Activated T-cell treated with anti-CD3 and anti-CD28 coated beads, Interleukin-2, amount 50 U/mL, for 48 hours (primary cell): ENCODE results near the gene LARP7.
"Not testable (repeated sequence)": the region's sequence is repeated elsewhere in the genome, so short reads cannot be mapped to it uniquely, and the experiment has no call there.

ENCODE experiments used
- DNase-seq, 2 experiments: peaks; one replicate each; pipeline ENCODE4 v3.0.0-alpha.2; 2020

LARP7 gene

DNA sequence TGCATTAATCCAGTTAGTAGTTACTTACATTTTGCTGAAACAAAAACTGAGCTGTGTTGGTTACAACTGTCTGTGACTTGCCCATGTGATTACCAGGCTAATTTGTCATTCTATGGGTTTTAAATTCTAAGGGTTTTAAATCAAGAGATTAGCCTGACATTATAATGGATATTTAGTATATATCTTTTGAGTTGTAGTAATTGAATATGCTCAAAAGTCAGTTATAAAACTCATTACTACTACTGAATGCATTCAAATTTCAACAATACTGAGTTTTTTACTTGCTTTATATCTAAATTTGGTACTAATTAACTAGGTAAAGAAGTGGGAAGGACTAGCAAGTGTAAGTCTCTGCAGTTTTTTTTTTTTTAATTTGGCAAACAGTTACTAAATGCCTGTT, 14.7 kb downstream of the LARP7 start:
- no peak for DNase-seq

DNA sequence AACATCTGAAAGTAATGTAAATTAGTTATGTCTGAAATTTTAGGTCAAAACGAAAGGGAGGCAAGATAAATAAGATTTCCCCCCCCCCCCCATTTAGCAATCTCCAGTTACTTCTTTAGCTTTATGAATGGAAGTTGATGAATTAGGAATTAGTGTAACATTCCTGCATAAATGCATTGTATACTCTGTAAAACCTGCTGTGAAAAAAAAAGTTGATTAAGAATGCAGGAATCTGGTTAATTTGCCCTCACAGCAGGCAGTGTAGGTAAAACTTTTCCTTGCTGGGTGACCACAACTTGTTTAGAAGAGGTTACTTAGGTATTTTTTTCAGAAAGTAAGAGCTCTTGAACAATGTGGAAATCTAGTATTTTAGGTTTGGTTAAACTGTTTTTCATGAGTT, 15.3 kb downstream of the LARP7 start:
- no peak for DNase-seq

GRCh38 chr4:112655270-112655669, 18.3 kb downstream of the LARP7 start:
- no peak for DNase-seq

GRCh38 chr4:112656115-112656514, 19.2 kb downstream of the LARP7 start:
- DNase-seq: not testable (repeated sequence)

GRCh38 chr4:112664611-112665010, 27.7 kb downstream of the LARP7 start:
- no peak for DNase-seq

DNA sequence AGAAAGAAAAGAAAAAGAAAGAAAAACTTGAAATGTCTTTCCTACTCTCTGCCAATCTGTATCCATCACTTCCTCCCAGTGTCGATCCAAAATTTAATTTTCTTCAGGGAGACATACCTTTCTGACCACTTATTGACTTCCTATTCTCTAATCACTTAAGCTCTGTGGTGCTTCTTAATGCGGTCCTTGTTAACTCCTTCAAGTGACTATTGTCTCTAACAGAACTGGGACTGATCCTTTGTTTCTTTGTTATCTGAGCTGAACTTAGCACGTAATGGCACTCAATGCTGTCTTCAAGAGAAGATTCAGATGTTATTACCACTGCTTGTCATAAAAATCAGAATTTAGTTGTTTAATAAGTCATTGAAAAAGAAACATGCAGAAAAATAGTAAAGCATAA, 31.2 kb downstream of the LARP7 start:
- DNase-seq: no peak

DNA sequence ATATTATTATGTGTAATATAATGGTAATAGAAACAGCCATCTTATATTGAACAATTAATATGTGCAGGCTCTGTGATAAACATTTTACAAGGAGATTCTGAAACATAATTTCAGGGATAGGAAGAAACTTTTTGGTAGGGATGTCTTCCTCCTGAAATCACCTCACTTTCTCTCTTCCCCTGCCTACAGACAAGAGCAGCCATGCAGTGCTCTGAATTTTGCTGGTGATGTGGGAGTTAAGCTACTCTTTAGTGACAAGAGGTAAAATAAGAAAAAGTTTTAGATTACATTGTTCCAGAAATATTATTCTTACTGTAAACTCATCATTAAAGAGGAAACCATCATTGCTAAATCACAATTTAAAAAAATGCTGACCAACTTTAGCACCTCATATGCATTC, 36.1 kb downstream of the LARP7 start:
- no peak for DNase-seq

DNA sequence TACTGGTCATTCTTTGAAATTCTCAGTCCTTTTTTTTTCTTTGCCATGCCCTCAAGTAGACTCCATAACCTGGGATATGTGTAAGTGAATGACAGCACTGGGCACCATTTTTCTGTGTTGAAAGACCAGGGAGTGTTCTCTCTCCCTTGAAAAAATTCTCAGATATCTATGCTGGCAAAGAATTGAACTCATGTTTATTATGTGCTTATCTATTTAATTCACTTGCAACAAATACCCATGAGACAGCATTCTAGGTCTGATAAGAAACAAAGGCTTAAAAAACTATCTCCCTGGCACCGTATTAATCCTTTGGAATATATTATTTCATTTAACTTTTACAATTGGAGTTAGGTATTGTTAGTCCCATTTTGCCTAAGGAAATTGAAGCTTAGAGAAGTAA, 36.7 kb downstream of the LARP7 start:
- DNase-seq: no peak

GRCh38 chr4:112674376-112674775, 37.4 kb downstream of the LARP7 start:
- no peak for DNase-seq

DNA sequence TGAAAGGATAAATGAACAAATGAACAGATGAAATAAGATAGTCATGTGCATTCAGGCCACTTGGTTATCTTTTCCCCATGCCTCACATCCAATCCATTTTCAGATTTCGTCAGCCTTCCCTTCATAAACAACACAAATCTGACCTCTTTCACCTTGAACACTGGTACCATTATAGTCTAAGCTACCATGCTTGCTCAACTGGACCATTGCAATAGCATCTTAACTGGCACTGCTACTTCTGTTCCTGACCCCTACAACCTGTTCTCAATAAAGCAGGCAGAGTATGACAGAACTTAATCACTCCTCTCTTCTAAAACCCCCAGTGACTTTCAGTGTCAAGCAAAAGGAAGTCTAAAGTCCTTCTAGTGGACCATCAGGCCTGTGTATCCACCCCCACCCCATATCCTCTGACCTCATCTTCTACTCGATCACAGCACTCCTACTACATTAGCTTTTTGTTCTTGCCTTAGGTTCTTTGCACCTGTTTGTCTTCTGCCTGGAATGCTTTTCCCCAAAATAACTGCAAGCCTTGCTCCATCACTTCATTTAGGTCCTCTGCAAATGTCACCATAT, 40.7 kb downstream of the LARP7 start:
- no peak for DNase-seq

GRCh38 chr4:112680996-112681395, 44.1 kb downstream of the LARP7 start:
- no peak for DNase-seq

GRCh38 chr4:112693507-112693906, 56.6 kb downstream of the LARP7 start:
- no peak for DNase-seq

DNA sequence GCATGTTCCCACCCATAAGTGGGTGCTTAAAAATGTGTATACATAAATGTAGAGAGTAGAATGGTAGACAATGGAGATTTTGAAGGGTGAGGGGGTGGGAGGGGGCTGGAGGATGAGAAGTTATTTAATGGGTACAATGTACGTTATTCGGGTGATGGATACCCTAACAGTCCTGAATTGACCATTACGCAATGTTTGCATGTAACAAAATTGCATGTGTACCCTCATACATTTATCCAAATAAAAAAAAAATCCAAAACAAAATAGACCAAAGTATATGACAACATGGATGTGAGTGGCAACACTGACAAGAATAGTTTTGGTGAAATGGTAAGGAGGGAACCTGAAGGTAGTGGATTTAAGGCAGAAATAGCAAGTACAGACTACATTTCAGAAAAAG, 63.7 kb downstream of the LARP7 start:
- DNase-seq: no peak

- no peak for DNase-seq
Measured at GRCh38 chr4:112702892-112703291, 65.9 kb downstream of the LARP7 start.

- no peak for DNase-seq
Measured at GRCh38 chr4:112704322-112704721, 67.4 kb downstream of the LARP7 start.

GRCh38 chr4:112704991-112705845, 68.3 kb downstream of the LARP7 start:
- peak; percentile 22 to 30 for DNase-seq

DNA sequence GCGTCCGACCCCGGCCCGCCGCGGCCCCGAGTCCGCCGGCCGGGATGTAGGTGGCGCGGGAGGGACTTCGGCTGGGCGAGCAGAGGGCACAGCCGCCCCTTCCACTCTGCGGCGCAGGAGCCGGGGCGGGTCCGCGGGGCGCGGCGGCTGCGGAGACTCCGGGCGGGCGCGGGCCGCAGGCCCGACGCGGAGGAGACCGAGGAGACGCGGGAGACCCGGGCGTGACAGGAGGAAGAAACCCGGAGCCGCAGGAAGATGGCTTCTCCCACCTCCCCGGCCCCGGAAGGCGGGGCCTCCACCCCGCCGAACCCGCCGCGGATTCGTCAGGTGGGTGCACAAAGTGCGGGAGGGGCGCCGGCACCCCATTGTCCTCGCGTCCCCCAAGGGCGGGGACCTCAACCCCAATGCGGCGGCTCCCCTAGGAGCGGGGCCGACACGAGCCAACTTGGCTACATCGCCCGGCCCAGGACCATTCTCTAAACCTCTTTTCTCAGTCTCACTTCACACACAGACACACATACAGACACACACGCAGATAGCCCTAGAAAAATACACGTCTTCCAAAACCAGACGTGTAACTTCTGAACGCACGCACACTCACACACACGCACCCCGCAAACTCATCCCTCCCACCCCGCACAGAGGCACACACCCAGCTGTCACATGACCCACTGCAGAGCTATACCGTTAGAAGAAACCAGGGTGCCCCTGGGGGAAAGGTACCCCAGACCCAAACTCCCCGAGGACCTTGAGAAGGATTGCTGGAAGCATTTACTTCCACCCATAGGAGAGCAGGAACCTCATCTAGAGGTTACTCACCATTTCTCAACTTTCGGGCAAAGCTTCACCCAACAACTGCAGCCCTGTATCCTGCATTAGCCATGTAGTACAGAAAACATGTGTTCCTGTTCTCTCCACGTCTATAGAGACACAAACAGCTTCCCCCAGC, 69.2 kb downstream of the LARP7 start:
- DNase-seq: peak; percentile 26 to 33

GRCh38 chr4:112706840-112707207, 69.9 kb downstream of the LARP7 start:
- DNase-seq: no peak
